ENCODE results near the gene RER1. TPM values are rescaled to one million over a fixed set of nuclear protein-coding genes. Genes with fewer than 3 reads are reported as not detected.

The RER1 gene
- total RNA-seq (100 to 1,000 TPM in 3 of 9 donors, 10 to 100 TPM in 6; 47.1 to 124 (median 78.3) TPM), polyA plus RNA-seq (10 to 100 TPM; 43.3 to 92.4 TPM)
- long read RNA-seq, donor 1, transcript RER1-209 (7 exons, 3,044 nt): major isoform, 73 of 111 reads
- long read RNA-seq, donor 1, partial matches to known transcripts: 10 of 111 reads
- long read RNA-seq, donor 1, other reads (novel, unspliced or antisense): 24 of 111 reads
- long read RNA-seq, donor 2, transcript RER1-209 (7 exons, 3,044 nt): major isoform, 307 of 440 reads
- long read RNA-seq, donor 2, transcript RER1-202 (7 exons, 1,404 nt): minor isoform, 5 of 440 reads
- long read RNA-seq, donor 2, partial matches to known transcripts: 68 of 440 reads
- long read RNA-seq, donor 2, other reads (novel, unspliced or antisense): 56 of 440 reads
- long read RNA-seq, donor 3, transcript RER1-209 (7 exons, 3,044 nt): major isoform, 88 of 150 reads
- long read RNA-seq, donor 3, partial matches to known transcripts: 3 of 150 reads
- long read RNA-seq, donor 3, other reads (novel, unspliced or antisense): 52 of 150 reads

DNA sequence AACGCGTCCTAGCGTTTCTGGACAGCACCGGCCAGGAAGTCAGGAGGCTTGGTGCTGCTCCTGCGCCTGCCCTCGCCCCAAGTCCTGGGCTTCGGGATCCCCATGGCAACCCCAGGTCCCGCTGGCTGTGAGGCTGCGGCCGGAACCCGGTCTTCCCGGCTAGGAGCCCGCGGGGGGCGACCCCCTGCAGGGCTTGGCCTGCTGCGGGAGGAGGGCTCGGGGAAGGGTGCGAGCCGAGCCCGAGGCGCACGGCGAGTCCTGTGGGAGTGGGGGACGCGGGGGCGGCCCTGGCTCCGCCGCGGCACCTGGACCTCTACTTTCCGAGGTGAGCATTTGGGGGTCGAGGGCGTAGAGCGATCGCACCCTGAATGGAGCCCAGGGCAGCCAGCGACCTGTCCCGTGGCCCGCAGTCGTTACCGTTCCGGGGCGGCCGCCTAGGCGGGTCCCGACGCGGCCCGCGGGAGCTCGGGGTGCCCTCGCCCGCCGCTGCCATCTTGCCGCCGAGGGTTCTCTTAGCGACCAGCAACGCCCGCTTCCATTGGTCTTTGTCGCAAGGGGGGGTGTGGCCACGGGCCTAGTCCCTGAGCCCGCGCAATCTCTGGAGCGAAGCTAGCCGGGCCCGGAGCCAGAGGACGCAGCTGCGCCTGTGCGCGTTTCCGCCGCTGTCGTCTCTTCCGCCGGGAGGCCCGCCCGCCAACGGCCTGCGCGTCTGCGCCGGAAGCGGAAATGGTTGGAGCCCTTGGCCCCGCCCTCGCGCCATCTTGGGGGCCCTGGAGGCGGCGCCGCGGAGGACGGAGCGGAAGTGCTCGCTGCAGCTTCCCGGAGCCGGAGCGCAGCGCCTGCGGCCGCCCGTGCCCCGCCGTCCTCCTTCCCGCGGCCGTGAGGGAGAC is at the start of gene RER1, which contains the start of gene MORN1:
Gene RER1 (plus strand): TSS at position 801 of the 890 bp plus-strand sequence. CDS start 3,950 bp downstream, outside the sequence.
Gene MORN1 (minus strand): TSS at position 514 of the 890 bp plus-strand sequence. CDS start 21 bp downstream, at position 493.
- no peaks in the 10 kb centered on the region for H3K27me3 ChIP-seq
- intact Hi-C loops (cut with DNase I): loop anchor here in 1 of 10 donors (5.0 kb wide), 1 partner anchor 259 kb away; no protein-coding TSS in a partner anchor
- peak; percentile 12 to 87 for TF ChIP-seq POLR2A (IDR thresholded peaks at IDR 0.05)
- peak in 2 of 12 donors; percentile 8 to 21 for TF ChIP-seq CTCF (IDR thresholded peaks at IDR 0.05)

DNA sequence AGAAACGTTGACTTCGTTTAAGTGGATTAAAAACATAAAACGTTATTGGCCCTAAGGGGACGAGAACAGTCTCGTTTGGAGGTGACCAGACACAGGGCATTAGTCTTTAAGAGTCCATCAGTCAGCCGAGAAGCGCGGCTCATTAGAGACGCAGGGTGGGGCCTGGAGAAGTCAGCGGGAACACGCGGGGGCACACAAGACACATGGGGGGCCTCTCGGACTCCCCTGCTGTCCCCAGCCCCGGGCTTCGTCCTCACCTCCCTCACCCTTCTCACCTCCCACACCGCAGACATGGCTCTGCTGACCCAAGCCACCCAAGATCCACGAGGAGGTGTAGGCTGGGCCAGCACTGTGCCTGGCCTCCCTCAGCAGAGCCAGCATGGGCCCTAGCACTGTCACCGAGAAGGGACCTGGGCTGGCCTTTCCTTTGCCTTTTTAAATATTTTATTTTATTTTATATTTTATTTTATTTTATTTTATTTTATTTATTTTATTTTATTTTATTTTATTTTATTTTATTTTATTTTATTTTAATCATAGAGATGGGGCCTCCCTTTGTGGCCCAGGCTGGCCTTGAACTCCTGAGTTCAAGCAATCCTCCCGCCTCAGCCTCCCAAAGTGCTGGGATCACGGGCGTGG is 49.1 kb upstream of the RER1 start:
- no peaks in the 10 kb centered on the region for H3K27me3 ChIP-seq
- DNase-seq: peak in 1 of 5 donors; percentile 14
- no peak overlapping the region for H3K27ac ChIP-seq
- no peaks in the 10 kb centered on the region for H3K9me3 ChIP-seq
- 89 to 91% (median 90%) methylated on average over 21 of the region's 21 CpGs for WGBS, 4 donors
- intact Hi-C loops (cut with DNase I): no loop called here
- no peak for ATAC-seq
- TF ChIP-seq POLR2A (IDR thresholded peaks at IDR 0.05): no peak
- no peak for TF ChIP-seq CTCF (IDR thresholded peaks at IDR 0.05)
- no peak overlapping the region for H3K4me3 ChIP-seq
- H3K36me3 ChIP-seq: no peaks in the 10 kb centered on the region
- no peaks in the 10 kb centered on the region for H3K4me1 ChIP-seq

More for the DNA sequence above, at the start of gene RER1, which contains the start of gene MORN1:
- peak within 1 kb of the TSS; percentile 75 to 99 (median 84) for H3K4me3 ChIP-seq
- DNase-seq (peak; percentile 99 to 100 (median 100)), ATAC-seq (peak; percentile 95 to 99 (median 97))
- H3K9me3 ChIP-seq: no peaks in the 10 kb centered on the region
- peak within 1 kb of the TSS; percentile 67 to 95 (median 84) for H3K27ac ChIP-seq
- H3K4me1 ChIP-seq: peaks cover 5 to 48% (median 26%) of the 10 kb centered on the region in 12 donors
- H3K36me3 ChIP-seq: peaks cover 0 to 38% (median 16%) of the 10 kb centered on the region in 9 donors
- 0 to 2% (median 1%) methylated on average over 29 to 103 of the region's 103 CpGs for WGBS, 4 donors

DNA sequence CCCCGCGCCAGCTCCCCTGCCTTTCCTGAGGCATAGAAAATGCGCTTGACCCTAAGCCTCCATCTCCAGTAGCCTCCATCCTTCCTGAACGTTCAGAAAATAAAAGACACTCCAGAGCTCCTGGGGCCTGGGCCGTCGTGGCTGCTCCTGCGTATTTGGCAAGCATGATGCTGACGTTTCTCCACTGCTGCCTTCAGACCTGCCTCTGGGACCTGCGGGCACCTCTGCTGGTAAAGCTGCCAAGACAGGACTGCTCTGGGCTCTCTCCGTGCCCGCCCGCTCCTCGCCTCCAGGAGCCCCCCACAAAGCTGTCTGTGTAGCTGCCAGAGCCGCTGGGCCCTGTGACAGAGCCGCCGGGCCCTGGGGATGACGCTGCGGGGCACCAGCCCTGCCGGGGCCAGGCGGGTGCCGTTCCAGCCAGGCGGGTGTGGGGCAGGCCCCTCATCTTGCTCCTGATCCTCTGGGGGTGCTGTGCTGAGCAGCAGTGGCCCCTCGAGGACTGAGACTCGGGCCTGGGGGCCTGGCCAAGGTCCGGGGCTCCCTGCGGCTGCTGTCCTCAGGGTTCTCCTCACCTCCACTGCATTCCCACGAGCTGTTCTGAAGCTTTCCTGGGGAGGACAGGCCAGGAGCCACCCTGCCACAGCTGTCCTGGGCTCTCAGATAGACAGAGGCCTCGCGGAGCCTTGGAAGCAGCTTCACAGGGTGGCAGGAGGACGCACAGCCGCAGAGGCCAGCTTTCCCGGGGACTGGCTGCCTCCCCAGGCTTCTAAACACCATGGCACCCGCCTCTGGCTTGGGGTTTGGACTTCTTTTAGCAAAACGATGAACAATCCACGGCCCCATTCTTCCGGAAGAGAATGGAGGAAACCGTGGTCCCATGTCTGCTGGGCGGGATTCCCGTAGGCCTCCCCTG is 48.4 kb upstream of the RER1 start:
- Histone ChIP-seq H3K9me3 (no peaks in the 10 kb centered on the region), H3K4me1 (no peaks in the 10 kb centered on the region), H3K27me3 (no peaks in the 10 kb centered on the region), H3K4me3 (no peak overlapping the region), H3K36me3 (no peaks in the 10 kb centered on the region), H3K27ac (no peak overlapping the region)
- no peak for TF ChIP-seq POLR2A (IDR thresholded peaks at IDR 0.05)
- TF ChIP-seq CTCF (IDR thresholded peaks at IDR 0.05): no peak
- 85 to 89% (median 87%) methylated on average over 24 to 39 of the region's 39 CpGs for WGBS, 4 donors
- no peak for ATAC-seq
- peak in 3 of 5 donors; percentile 10 to 56 (median 11) for DNase-seq
- intact Hi-C loops (cut with DNase I): no loop called here

Measured in heart left ventricle (tissue), 16 donors.